ENCODE results near the gene CNPY4. TPM values are rescaled to one million over a fixed set of nuclear protein-coding genes. Genes with fewer than 3 reads are reported as not detected.
"Not testable (repeated sequence)": the region's sequence is repeated elsewhere in the genome, so short reads cannot be mapped to it uniquely, and the experiment has no call there.

CNPY4 gene
- polyA plus RNA-seq, 3 donors, result 4.1 to 16.4 (median 12.1) TPM

- no peak overlapping the region for H3K27ac ChIP-seq (ENCODE audit: low read depth, low read length)
- 6 to 12% (median 12%) methylated on average over 24 of the region's 24 CpGs for WGBS, 3 donors
These were observed 11.4 kb downstream of the CNPY4 start for GRCh38 chr7:100130608-100131453.

- 59 to 66% (median 65%) methylated on average over 7 of the region's 7 CpGs for WGBS, 3 donors
- no peak overlapping the region for H3K27ac ChIP-seq (ENCODE audit: low read depth, low read length)
These were observed 12.7 kb downstream of the CNPY4 start for GRCh38 chr7:100132126-100132525.

GRCh38 chr7:100132697-100133151, 13.3 kb downstream of the CNPY4 start:
- WGBS, 3 donors, result 19 to 29% (median 24%) methylated on average over 3 of the region's 3 CpGs
- no peak overlapping the region for H3K27ac ChIP-seq (ENCODE audit: low read depth, low read length)

- 69 to 79% (median 74%) methylated on average over 13 of the region's 13 CpGs for WGBS, 3 donors
- no peak overlapping the region for H3K27ac ChIP-seq (ENCODE audit: low read depth, low read length)
These were observed 18.7 kb downstream of the CNPY4 start for GRCh38 chr7:100137851-100138760.

- no peak overlapping the region for H3K27ac ChIP-seq (ENCODE audit: low read depth, low read length)
- 47 to 71% (median 48%) methylated on average over 3 of the region's 3 CpGs for WGBS, 3 donors
These were observed 22.1 kb downstream of the CNPY4 start for GRCh38 chr7:100141555-100141949.

GRCh38 chr7:100142461-100142860, 23.0 kb downstream of the CNPY4 start:
- H3K27ac ChIP-seq (ENCODE audit: low read depth, low read length), result no peak overlapping the region

GRCh38 chr7:100146350-100146749, 26.9 kb downstream of the CNPY4 start:
- WGBS, 3 donors, result 70 to 80% (median 70%) methylated on average over 4 of the region's 4 CpGs
- H3K27ac ChIP-seq (ENCODE audit: low read depth, low read length), result not testable (repeated sequence)

More at GRCh38 chr7:100142461-100142860, 23.0 kb downstream of the CNPY4 start:
- WGBS, 3 donors, result 95 to 96% (median 96%) methylated on average over 3 of the region's 3 CpGs

- WGBS, 3 donors, result 96 to 97% (median 97%) methylated on average over 2 of the region's 2 CpGs
- H3K27ac ChIP-seq (ENCODE audit: low read depth, low read length), result no peak overlapping the region
These were observed 27.8 kb downstream of the CNPY4 start for GRCh38 chr7:100147278-100147677.

GRCh38 chr7:100148225-100148558, 28.8 kb downstream of the CNPY4 start:
- H3K27ac ChIP-seq (ENCODE audit: low read depth, low read length), result no peak overlapping the region
- 9 to 17% (median 9%) methylated on average over 14 of the region's 14 CpGs for WGBS, 3 donors

GRCh38 chr7:100148559-100149328, 29.3 kb downstream of the CNPY4 start, which contains the start of gene LAMTOR4:
TSS of gene LAMTOR4 (plus strand) at chr7:100148918. CDS start at chr7:100148973, 55 bp downstream.
- no peak within 1 kb of the TSS for H3K27ac ChIP-seq (ENCODE audit: low read depth, low read length)
- 0% methylated on average over 45 to 46 of the region's 46 CpGs for WGBS, 3 donors

- H3K27ac ChIP-seq (ENCODE audit: low read depth, low read length), result no peak overlapping the region
These were observed 33.0 kb downstream of the CNPY4 start for GRCh38 chr7:100152404-100152803.

GRCh38 chr7:100152937-100153666, 33.7 kb downstream of the CNPY4 start:
- H3K27ac ChIP-seq (ENCODE audit: low read depth, low read length), result no peak overlapping the region
- 92 to 93% (median 93%) methylated on average over 18 of the region's 18 CpGs for WGBS, 3 donors

GRCh38 chr7:100153708-100154535, 34.5 kb downstream of the CNPY4 start:
- H3K27ac ChIP-seq (ENCODE audit: low read depth, low read length), result no peak overlapping the region
- WGBS, 3 donors, result 82 to 85% (median 83%) methylated on average over 16 of the region's 16 CpGs

GRCh38 chr7:100154651-100155491, 35.4 kb downstream of the CNPY4 start:
- 75% methylated on average over 29 to 30 of the region's 30 CpGs for WGBS, 3 donors
- H3K27ac ChIP-seq (ENCODE audit: low read depth, low read length), result no peak overlapping the region

GRCh38 chr7:100155553-100156317, 36.3 kb downstream of the CNPY4 start:
- no peak overlapping the region for H3K27ac ChIP-seq (ENCODE audit: low read depth, low read length)
- WGBS, 3 donors, result 76 to 89% (median 86%) methylated on average over 20 of the region's 20 CpGs
